GM12878 (cell line): ENCODE data around the gene CIRBP. TPM values are rescaled to one million over a fixed set of nuclear protein-coding genes. Genes with fewer than 3 reads are reported as not detected.

Experiments used
- BCL3 ChIP-seq: IDR thresholded peaks from 2 replicates; pipeline ENCODE4 v1.6.1; 2011; ENCODE audit warnings: borderline replicate concordance, low read depth, mild to moderate bottlenecking, moderate library complexity, low read length; ENCODE audit not compliant: insufficient read depth, poor library complexity, severe bottlenecking
- CHD2 ChIP-seq: IDR thresholded peaks from 2 replicates; pipeline ENCODE4 v1.6.1; 2011; ENCODE audit warnings: low read depth, low read length, improper control_type of control experiment, borderline replicate concordance
- CHD4 ChIP-seq: fragments of 200-600 bp; sonication (generic); IDR thresholded peaks from 2 replicates; pipeline ENCODE4 v1.6.1; 2016; ENCODE audit warnings: mild to moderate bottlenecking
- CTCF ChIP-seq, 3 experiments: IDR thresholded peaks in 2 of 3; conservative IDR thresholded peaks in 1 of 3; 2 replicates each; pipeline ENCODE4 v1.5.1; 2011; ENCODE audit warnings: low read depth in 3 of 3, low read length in 3 of 3, mild to moderate bottlenecking in 3 of 3, control low read depth in 2 of 3, moderate library complexity in 2 of 3, inconsistent platforms in 1 of 3, mixed read lengths in 1 of 3; ENCODE audit not compliant: control insufficient read depth in 2 of 3, insufficient read depth in 1 of 3; ENCODE audit errors: extremely low read depth in 1 of 3
- CUX1 ChIP-seq: IDR thresholded peaks from 2 replicates; pipeline ENCODE4 v1.6.1; 2012; ENCODE audit warnings: improper control_type of control experiment, low read depth, low read length; ENCODE audit not compliant: insufficient replicate concordance
- E2F8 ChIP-seq: fragments of 450-650 bp; IDR thresholded peaks from 2 replicates; pipeline ENCODE4 v1.6.1; 2018; ENCODE audit warnings: mild to moderate bottlenecking, low read depth, moderate library complexity; ENCODE audit not compliant: partially characterized antibody
- ETV6 ChIP-seq, 2 experiments: fragments of 450-650 bp in 1 of 2; IDR thresholded peaks in 1 of 2; conservative IDR thresholded peaks in 1 of 2; 2 replicates each; pipeline ENCODE4 v1.6.1; 2014; ENCODE audit warnings: antibody characterized with exemption in 1 of 2, borderline replicate concordance in 1 of 2, low read depth in 1 of 2, mild to moderate bottlenecking in 1 of 2, moderate library complexity in 1 of 2
- HCFC1 ChIP-seq: fragments of 150-350 bp; IDR thresholded peaks from 2 replicates; pipeline ENCODE4 v1.6.1; 2014; ENCODE audit warnings: low read length
- IKZF1 ChIP-seq: fragments of 450-650 bp; conservative IDR thresholded peaks from 2 replicates; pipeline ENCODE4 v1.6.1; 2017; ENCODE audit warnings: antibody characterized with exemption, mild to moderate bottlenecking
- IRF3 ChIP-seq: fragments of 450-650 bp; IDR thresholded peaks from 2 replicates; pipeline ENCODE4 v1.6.1; 2014; ENCODE audit warnings: mild to moderate bottlenecking
- NFYB ChIP-seq: IDR thresholded peaks from 2 replicates; pipeline ENCODE4 v1.6.1; 2011; ENCODE audit warnings: low read depth, mild to moderate bottlenecking, low read length, improper control_type of control experiment, moderate library complexity; ENCODE audit not compliant: insufficient read depth
- PAX5 ChIP-seq: IDR thresholded peaks from 2 replicates; pipeline ENCODE4 v1.6.1; 2011; ENCODE audit warnings: low read depth, low read length, borderline replicate concordance
- SIN3A ChIP-seq: IDR thresholded peaks from 2 replicates; pipeline ENCODE4 v1.6.1; 2012; ENCODE audit warnings: low read depth, low read length, improper control_type of control experiment
- SREBF1 ChIP-seq: IDR thresholded peaks from 2 replicates; pipeline ENCODE4 v1.6.1; 2012; ENCODE audit warnings: mild to moderate bottlenecking, low read length
- ZNF207 ChIP-seq: fragments of 450-650 bp; IDR thresholded peaks from 2 replicates; pipeline ENCODE4 v1.6.1; 2014; ENCODE audit warnings: antibody characterized with exemption, mild to moderate bottlenecking, borderline replicate concordance
- ZNF24 ChIP-seq: fragments of 450-650 bp; IDR thresholded peaks from 2 replicates; pipeline ENCODE4 v1.6.1; 2017; ENCODE audit warnings: antibody characterized with exemption, mild to moderate bottlenecking
- polyA plus RNA-seq, 11 experiments: library from polyadenylated mRNA; depleted of rRNA in 4 of 11; unstranded in 6 of 11; stranded (reverse) in 5 of 11; fragments of >200 nt; fragmentation: Nextera tagmentation in 4 of 11; fragmentation: Illumina TruSeq in 1 of 11; extraction: Ambion mirVana in 4 of 11; extraction: Trizol in 1 of 11; gene quantifications; 1 replicate in 1 of 11; 2 replicates in 10 of 11; pipeline versions ENCODE4 v1.2.1 to v1.2.3, GENCODE V29; 2011 to 2016; ENCODE audit warnings: inconsistent platforms in 2 of 11, missing spikeins in 2 of 11, low read depth in 1 of 11
- total RNA-seq, 4 experiments: library from RNA; depleted of rRNA in 3 of 4; stranded (reverse); fragments of >200 nt in 3 of 4; fragmentation: Illumina TruSeq in 1 of 4; extraction: Trizol in 1 of 4; gene quantifications; 2 replicates each; pipeline versions ENCODE4 v1.2.1 to v1.2.3, GENCODE V29; 2013 to 2021

CIRBP gene
- total and polyA plus RNA-seq, 10 of the 15 experiments (the other 5 are each of a cell fraction or from before 2014, with no cell fraction given), result 27.6 to 335 (median 229) TPM

DNA sequence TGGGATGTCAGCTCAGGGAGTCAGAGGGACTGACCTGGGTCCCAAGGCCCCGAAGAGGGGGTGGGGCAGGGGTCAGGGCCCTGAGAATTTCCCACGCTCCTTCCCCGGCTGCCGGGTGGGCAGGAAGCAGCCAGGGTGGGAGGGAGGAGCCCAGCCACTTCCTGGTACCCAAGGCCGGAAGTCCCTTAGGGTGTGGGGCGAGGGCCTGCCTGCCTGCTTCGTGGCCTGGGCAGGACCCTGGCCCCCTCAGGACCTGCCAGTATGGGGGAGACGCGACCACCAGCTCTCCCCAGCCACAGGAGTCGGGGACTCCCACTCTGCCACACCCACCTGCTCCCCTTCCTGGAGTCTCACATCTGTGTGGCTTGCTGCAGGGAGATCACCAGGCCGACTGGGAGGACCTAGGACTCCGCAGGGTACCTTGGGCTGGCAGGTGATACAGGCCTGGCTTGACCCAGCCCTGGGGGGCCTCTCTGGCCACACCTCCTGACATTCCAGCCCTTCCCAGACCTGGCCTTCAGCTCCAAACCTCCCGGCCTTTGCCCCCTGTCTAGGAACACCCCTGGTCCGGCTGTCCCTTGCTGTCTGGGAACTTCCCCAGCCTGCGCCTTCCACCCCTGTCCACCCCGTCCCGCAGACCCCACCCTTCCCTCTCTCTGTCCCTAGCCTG, 9.8 kb upstream of the CIRBP start (continued):
- TF ChIP-seq CUX1 (peak; percentile 97), ZNF207 (peak; percentile 64; the same call in 1 of the 2 replicates), IKZF1 (peak; percentile 93), BCL3 (peak; percentile 95), ZNF24 (no peak), PAX5 (no peak; the same call in 1 of the 2 replicates), CTCF (IDR thresholded peaks at IDR 0.05 in 2 of 3, conservative IDR thresholded peaks at IDR 0.05 in 1 of 3; ENCODE audit: control insufficient read depth in 2 of 3, extremely low read depth in 1 of 3, insufficient read depth in 1 of 3, low read depth in 3 of 3, low read length in 3 of 3) (no peak), NFYB (no peak), SREBF1 (no peak), CHD4 (no peak), HCFC1 (no peak; the same call in 1 of the 2 replicates), E2F8 (no peak), ETV6 (conservative IDR thresholded peaks at IDR 0.05 in 1 of 2, IDR thresholded peaks at IDR 0.05 in 1 of 2; ENCODE audit: borderline replicate concordance in 1 of 2, low read depth in 1 of 2) (peak in 1 of 2 experiments; percentile 84; a peak in 2 of 4 replicates), SIN3A (no peak), IRF3 (no peak), CHD2 (peak; percentile 55)
